Pancreas (tissue), 10 donors: ENCODE data around the gene FHIT. TPM values are rescaled to one million over a fixed set of nuclear protein-coding genes. Genes with fewer than 3 reads are reported as not detected.
A peak's percentile ranks its signal among the peaks of the same experiment; 100 is the strongest.

Experiments
- ATAC-seq, 4 donors: fragments of 200-7000 bp; cut with Tn5 transposase; one replicate each; pipeline versions ENCODE4 v1.8.0 to v1.9.1; 2020; ENCODE audit warnings: mild to moderate bottlenecking in 4 of 4, moderate library complexity in 4 of 4
- DNase-seq, 6 donors: peaks; one replicate each; pipeline ENCODE4 v3.0.0-alpha.2; 2020
- FAIRE-seq: peaks from 2 replicates; lab custom pipeline; 2012; peaks lifted over from hg19 to GRCh38; lab: Jason Lieb, UNC
- H3K27ac ChIP-seq, 4 donors: fragments of 200-600 bp; sonication (generic); 1 replicate in 3 of 4; 2 replicates in 1 of 4; pipeline versions ENCODE4 v1.5.0 to v1.8.0; 2020
- H3K27me3 ChIP-seq, 4 donors: fragments of 200-600 bp; one replicate each; pipeline ENCODE4 v1.8.0; 2021
- H3K36me3 ChIP-seq, 3 donors: fragments of 200-600 bp; sonication (generic) in 1 of 3; one replicate each; pipeline versions ENCODE4 v1.5.0 to v1.8.0; 2020 to 2021
- H3K4me1 ChIP-seq, 3 donors: fragments of 200-600 bp; one replicate each; pipeline ENCODE4 v1.8.0; 2021
- H3K4me3 ChIP-seq, 4 donors: fragments of 200-600 bp; sonication (generic) in 2 of 4; one replicate each; pipeline versions ENCODE4 v1.5.0 to v1.8.0; 2020 to 2021
- H3K9me3 ChIP-seq, 4 donors: fragments of 200-600 bp; one replicate each; pipeline ENCODE4 v1.8.0; 2021
- CTCF ChIP-seq, 4 donors: fragments of 200-600 bp; sonication (generic) in 3 of 4; IDR thresholded peaks; one replicate each; pipeline versions ENCODE4 v1.5.0 to v1.8.0; 2021; ENCODE audit warnings: antibody characterized with exemption in 4 of 4
- WGBS, 2 donors: extraction: QIAGEN DNeasy Blood & Tissue Kit; methylation state at CpG; one replicate each; pipeline ENCODE4 v1.1.7; 2013; 5-methylcytosine and 5-hydroxymethylcytosine counted together
- intact Hi-C, 3 donors: fragments of 100-400 bp; cut with DNase I; formaldehyde crosslinking; loops; one replicate each; pipeline versions ENCODE4 v1.11.1 to v1.14.2; 2022
- polyA plus RNA-seq, 2 donors: library from polyadenylated mRNA; stranded (reverse); fragments of 200-250 nt; gene quantifications; one replicate each; pipeline ENCODE4 v1.2.3, GENCODE V29; 2013
- total RNA-seq, 6 donors: library from RNA; stranded (reverse); fragmentation: NEBNext Ultra II Directional in 4 of 6; extraction: Animal tissue kit (Norgen Biotek cat#: 25700) in 4 of 6; gene quantifications; one replicate each; pipeline versions ENCODE4 v1.2.1 to v1.2.4, GENCODE V29; 2021 to 2023
- donor health status: healthy with polysubstance abuse.
- donor health status: DM: no; HTN: no; CAD: no; lungs with moderate emphysema.
- donor health status: DM: no; HTN: no; CAD: no.
- donor health status: control.
- donor health status: control.
- donor health status: Bipolar disorder and iron deficiency.
- donor health status: DM: yes; HTN: yes; CAD: no.
- donor health status: DM: no; HTN: no; CAD: no.
- donor health status: DM: no; HTN: no; CAD: no.
- donor health status: DM: yes; HTN: yes; CAD: no.

The FHIT gene
- total and polyA plus RNA-seq, 8 donors, result 4.8 to 15.7 (median 8.0) TPM

- intact Hi-C loops, result no loop called here
- no peak for FAIRE-seq
- peak in 2 of 4 donors; percentile 24 to 25 for ATAC-seq
- no peaks in the 10 kb centered on the region for H3K27me3 ChIP-seq
- DNase-seq, result no peak
- H3K4me3 ChIP-seq, result no peak overlapping the region
- H3K4me1 ChIP-seq, result no peaks in the 10 kb centered on the region
- H3K9me3 ChIP-seq, result no peaks in the 10 kb centered on the region
- no peaks in the 10 kb centered on the region for H3K36me3 ChIP-seq
- TF ChIP-seq CTCF (IDR thresholded peaks at IDR 0.05), result no peak
- H3K27ac ChIP-seq, result no peak overlapping the region
Measured at GRCh38 chr3:60948488-60948887, 302.8 kb downstream of the FHIT start.

GRCh38 chr3:60935709-60936108 is 315.5 kb downstream of the FHIT start:
- no peaks in the 10 kb centered on the region for H3K36me3 ChIP-seq
- TF ChIP-seq CTCF (IDR thresholded peaks at IDR 0.05), result no peak
- FAIRE-seq (no peak), ATAC-seq (no peak), DNase-seq (no peak)
- intact Hi-C loops, result no loop called here
- no peak overlapping the region for H3K27ac ChIP-seq
- no peak overlapping the region for H3K4me3 ChIP-seq
- H3K9me3 ChIP-seq, result no peaks in the 10 kb centered on the region
- H3K27me3 ChIP-seq, result no peaks in the 10 kb centered on the region
- WGBS, 2 donors, result 88% methylated on average over 3 of the region's 3 CpGs
- no peaks in the 10 kb centered on the region for H3K4me1 ChIP-seq

- no peak for TF ChIP-seq CTCF (IDR thresholded peaks at IDR 0.05)
- Histone ChIP-seq H3K27me3 (no peaks in the 10 kb centered on the region), H3K9me3 (no peaks in the 10 kb centered on the region), H3K4me1 (no peaks in the 10 kb centered on the region), H3K4me3 (no peak overlapping the region), H3K27ac (no peak overlapping the region), H3K36me3 (no peaks in the 10 kb centered on the region)
- intact Hi-C loops, result no loop called here
- WGBS, 2 donors, result 93 to 95% methylated on average over 2 of the region's 2 CpGs
- FAIRE-seq (no peak), DNase-seq (no peak), ATAC-seq (no peak)
Measured at GRCh38 chr3:60933824-60934223, 317.4 kb downstream of the FHIT start.

GRCh38 chr3:60932643-60933042 is 318.6 kb downstream of the FHIT start:
- Histone ChIP-seq H3K4me1 (no peaks in the 10 kb centered on the region), H3K27ac (no peak overlapping the region), H3K9me3 (no peaks in the 10 kb centered on the region), H3K4me3 (no peak overlapping the region), H3K27me3 (no peaks in the 10 kb centered on the region), H3K36me3 (no peaks in the 10 kb centered on the region)
- ATAC-seq, result no peak
- FAIRE-seq, result no peak
- intact Hi-C loops, result no loop called here
- WGBS, 2 donors, result 72 to 88% methylated on average over 1 of the region's 1 CpG
- no peak for DNase-seq
- no peak for TF ChIP-seq CTCF (IDR thresholded peaks at IDR 0.05)

- TF ChIP-seq CTCF (IDR thresholded peaks at IDR 0.05), result no peak
- no peak overlapping the region for H3K27ac ChIP-seq
- no peaks in the 10 kb centered on the region for H3K4me1 ChIP-seq
- intact Hi-C loops, result no loop called here
- H3K9me3 ChIP-seq, result no peaks in the 10 kb centered on the region
- H3K4me3 ChIP-seq, result no peak overlapping the region
- 63 to 68% methylated on average over 2 of the region's 2 CpGs for WGBS, 2 donors
- ATAC-seq (peak in 1 of 4 donors; percentile 14), DNase-seq (no peak), FAIRE-seq (no peak)
- H3K36me3 ChIP-seq, result no peaks in the 10 kb centered on the region
- H3K27me3 ChIP-seq, result no peaks in the 10 kb centered on the region
Measured at GRCh38 chr3:60932170-60932569, 319.1 kb downstream of the FHIT start.
